ENCODE data around the gene GORAB.

The GORAB gene

DNA sequence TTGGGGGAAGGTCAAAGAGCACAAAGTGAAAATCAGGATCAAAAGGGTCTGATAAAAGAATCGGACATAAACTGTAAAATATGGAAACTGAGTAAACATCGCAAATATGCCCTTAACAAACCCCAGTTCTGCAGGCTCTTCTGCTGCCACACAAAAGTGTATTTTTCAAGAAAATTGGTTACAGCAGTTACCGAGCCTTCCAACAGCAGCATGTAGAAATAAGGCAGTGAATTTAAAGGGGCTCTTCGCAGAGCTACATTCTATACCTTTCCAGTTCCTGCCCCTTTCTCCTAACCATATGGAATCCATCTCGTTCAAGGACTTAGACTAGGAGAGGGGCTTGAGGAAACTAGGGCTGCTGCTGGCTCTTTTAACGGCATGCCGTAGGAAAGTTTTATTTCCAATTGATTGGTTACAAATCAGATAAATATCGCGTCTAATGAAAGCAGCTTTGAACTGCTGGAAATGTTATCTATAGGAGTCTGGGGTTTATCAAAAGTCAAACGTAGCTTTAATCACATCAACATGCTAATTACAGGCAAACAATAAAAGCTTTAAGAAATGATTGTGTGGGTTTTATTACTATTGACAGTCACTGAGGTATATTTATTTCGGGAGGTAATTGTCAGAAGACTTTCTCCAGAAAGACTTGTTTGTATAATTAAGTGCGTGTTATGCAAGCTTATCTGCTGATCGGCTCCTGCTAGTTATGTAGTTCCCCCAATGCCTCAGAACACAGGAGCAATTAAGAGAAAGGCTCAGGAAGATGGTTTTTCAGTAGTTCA is 59.1 kb downstream of the GORAB start:
- DNase-seq (ENCODE audit: low spot score) (no peak), FAIRE-seq (no peak)

DNA sequence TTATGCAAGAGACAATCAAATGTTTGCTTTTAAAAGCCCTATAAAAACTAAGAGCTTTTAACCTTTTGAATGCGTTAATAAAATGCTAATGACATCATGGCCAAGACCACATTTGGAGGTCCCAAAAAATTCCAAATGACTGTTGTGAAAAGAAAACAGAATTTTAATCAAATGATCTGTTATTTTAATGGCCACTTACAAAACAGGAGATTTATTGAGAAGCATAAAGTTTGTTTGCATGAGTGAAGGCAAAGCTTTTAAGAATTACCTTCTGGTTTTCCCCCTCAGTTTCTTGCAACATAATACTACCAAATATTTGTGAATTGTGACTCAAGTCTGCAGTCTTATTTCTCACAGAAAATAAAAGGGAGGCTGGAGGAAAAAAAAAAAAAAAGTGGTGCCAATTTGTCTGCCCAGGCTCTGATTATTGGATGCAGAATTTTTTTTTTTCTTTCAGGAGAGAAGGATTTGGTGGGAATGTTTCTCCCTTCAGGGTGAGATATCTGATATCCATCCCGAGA is 60.7 kb downstream of the GORAB start:
- FAIRE-seq, result no peak
- no peak for DNase-seq (ENCODE audit: low spot score)

DNA sequence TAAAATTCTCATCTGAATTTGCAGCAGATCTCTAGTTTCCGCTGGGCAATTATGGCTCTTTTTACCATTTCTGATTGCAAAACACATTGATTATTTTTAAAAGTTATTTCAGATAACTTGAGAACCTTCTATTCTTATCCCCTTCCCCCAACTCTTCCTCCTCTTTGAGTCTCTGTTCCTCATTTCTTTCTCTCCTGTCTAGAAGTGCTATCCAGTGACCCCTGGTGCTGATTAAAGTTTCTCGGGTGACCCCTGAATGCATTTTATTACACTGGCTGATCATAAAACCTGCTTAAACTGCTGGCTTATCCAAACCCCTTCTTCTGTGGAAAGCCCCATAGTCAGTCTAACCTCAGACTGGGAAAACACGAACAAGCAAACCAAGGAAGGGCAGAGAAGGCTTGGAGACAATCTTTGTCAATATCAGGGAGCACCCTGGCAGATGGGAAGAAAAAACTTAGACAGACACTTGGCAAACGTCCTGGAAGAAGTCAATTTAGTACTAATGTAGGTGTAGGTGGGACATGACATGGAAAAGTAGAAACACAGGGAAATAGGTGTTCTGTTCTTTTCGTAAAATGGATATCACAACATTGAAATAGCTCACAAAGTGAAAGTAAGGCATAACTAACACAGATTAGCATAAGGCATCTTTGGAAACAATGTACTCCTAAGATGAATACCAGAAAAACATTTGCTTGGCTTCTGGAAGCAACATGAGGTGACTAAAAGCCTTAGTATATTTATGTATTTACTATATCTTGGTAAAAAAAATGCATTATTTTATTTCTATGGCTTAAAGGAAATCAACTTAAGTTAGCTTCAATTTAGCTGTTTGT is 61.4 kb downstream of the GORAB start:
- no peak for FAIRE-seq

DNA sequence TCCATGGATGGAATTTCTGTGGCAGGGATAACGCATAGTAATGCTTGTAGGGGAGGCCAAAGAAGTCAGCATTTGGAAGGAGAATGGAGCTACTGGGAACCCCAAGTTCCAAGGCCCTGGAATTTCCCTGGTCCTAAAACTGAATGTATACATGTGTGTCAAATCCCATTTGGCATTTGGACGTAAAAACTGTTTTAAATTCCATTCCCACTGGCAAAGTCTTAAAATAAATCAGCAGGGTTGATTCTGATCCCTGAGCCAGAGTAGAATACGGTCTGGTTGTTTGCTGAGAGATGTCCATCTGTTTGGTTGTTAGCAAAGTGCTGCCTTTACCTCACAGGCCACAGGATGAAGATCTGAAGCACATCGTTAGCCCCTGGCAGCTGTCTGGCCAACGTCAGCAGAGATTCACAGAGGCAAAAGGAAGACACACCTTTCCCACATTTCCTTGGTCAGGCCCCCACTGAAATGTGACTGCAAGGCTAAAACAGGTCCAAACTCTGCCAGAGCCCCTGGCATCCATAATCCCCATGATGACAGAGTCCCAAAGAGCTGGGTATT is 62.2 kb downstream of the GORAB start:
- FAIRE-seq (no peak), DNase-seq (ENCODE audit: low spot score) (no peak)

More for the DNA sequence above, 61.4 kb downstream of the GORAB start:
- no peak for DNase-seq (ENCODE audit: low spot score)

DNA sequence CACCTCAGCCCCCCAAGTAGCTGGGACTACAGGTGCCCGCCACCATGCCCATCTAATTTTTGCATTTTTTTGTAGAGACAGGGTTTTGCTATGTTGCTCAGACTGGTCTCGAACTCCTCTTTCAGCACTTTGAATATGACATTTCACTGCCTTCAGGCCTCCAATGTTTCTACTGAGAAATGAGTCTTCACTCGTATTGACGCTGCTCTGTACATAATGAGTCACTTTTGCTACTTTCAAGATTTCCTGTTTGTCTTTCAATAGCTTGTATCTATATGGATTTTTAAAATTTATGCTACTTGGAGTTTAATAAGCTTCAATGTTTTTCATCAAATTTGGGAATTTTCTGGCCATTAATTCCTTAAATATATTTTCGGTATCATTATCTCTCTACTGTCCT is 64.7 kb downstream of the GORAB start:
- DNase-seq (ENCODE audit: low spot score) (no peak), FAIRE-seq (no peak)

DNA sequence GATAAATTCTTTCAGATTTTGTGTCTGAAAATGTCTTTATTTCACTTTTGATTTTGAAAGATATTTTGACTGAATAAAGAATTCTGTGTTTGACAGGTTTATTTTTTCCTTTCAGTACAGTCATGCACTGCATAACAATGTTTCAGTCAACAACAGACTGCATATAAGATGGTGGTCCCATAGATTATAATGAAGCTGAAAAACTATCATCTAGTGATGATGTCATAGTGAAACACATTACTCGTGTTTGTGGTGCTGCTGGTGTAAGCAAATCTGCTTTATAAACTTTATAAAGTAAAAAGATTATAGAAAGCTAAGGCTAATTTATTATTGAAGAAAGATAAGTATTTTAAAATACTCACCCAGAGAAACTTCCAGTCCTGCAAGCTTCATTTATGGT is 66.7 kb downstream of the GORAB start:
- FAIRE-seq (no peak), DNase-seq (ENCODE audit: low spot score) (no peak)

DNA sequence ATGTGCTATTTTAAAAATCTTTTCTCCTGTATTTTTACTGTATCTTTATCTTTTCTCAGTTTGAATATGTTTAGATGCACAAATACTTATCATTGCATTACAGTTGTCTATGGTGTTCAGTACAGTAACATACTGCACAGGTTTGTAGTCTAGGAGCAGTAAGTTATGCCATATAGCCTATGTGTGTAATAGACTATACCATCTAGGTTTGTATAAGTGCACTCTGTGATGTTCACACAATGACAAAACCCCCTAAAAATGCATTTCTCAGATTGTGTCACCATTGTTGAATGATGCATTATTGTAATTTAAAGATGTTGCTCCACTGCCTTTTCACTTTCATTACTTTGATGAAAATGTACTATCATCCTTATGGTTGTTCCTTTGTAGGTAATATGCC is 67.1 kb downstream of the GORAB start:
- DNase-seq (ENCODE audit: low spot score) (no peak), FAIRE-seq (no peak)

DNA sequence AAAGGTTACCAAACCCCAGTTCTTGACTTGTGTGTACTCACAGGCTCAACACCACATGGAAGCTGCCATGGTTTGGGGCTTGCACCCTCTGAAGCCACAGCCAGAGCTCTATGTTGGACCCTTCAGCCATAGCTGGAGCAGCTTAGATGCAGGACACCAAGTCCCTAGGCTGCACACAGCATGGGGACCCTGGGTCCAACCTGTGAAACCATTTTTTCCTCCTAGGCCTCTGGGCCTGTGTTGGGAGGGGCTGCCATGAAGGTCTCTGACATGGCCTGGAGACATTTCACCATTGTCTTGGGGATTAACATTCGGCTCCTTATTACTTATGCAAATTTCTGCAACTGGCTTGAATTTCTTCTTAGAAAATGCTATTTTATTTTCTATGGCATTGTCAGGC is 69.9 kb downstream of the GORAB start:
- DNase-seq (ENCODE audit: low spot score) (no peak), FAIRE-seq (no peak)
